A549 (cell line): Measurements from ENCODE around the gene KIFAP3.

Source experiments
- CEBPB ChIP-seq, 2 experiments: fragments of >200 bp in 1 of 2; sonication (Bioruptor Twin) in 1 of 2; formaldehyde crosslinking in 1 of 2; IDR thresholded peaks; 2 replicates each; pipeline ENCODE4 v1.6.1; 2012 to 2016
- KDM1A ChIP-seq: fragments of 200-600 bp; sonication (generic); IDR thresholded peaks from 2 replicates; pipeline ENCODE4 v1.6.1; 2016; ENCODE audit warnings: low read depth, mild to moderate bottlenecking
- MAZ ChIP-seq: fragments of 150-350 bp; IDR thresholded peaks from 2 replicates; pipeline ENCODE4 v1.6.1; 2014; ENCODE audit warnings: antibody characterized with exemption, low read depth, low read length, borderline replicate concordance
- POLR2A ChIP-seq: IDR thresholded peaks from 2 replicates; pipeline ENCODE4 v1.6.1; 2012; ENCODE audit warnings: mild to moderate bottlenecking, low read length
- RCOR1 ChIP-seq: fragments of 150-350 bp; IDR thresholded peaks from 2 replicates; pipeline ENCODE4 v1.6.1; 2014; ENCODE audit warnings: antibody characterized with exemption, low read length, low read depth
- ZC3H11A ChIP-seq: fragments of 450-650 bp; IDR thresholded peaks from 2 replicates; pipeline ENCODE4 v1.6.1; 2014; ENCODE audit warnings: antibody characterized with exemption, mild to moderate bottlenecking
- TF ChIP-seq, protein P1 (sequence below): fragments of >200 bp; sonication (Bioruptor Twin); formaldehyde crosslinking; IDR thresholded peaks from 3 replicates; pipeline ENCODE4 v1.5.1; 2016
- TF ChIP-seq, protein P2 (sequence below): IDR thresholded peaks from 2 replicates; pipeline ENCODE4 v1.6.1; 2012
- TF ChIP-seq, protein P3 (sequence below): fragments of 250-450 bp; sonication (Bioruptor Pico); IDR thresholded peaks from 2 replicates; pipeline ENCODE4 v1.5.0; 2021; ENCODE audit warnings: mild to moderate bottlenecking, moderate library complexity, borderline replicate concordance

DNA sequence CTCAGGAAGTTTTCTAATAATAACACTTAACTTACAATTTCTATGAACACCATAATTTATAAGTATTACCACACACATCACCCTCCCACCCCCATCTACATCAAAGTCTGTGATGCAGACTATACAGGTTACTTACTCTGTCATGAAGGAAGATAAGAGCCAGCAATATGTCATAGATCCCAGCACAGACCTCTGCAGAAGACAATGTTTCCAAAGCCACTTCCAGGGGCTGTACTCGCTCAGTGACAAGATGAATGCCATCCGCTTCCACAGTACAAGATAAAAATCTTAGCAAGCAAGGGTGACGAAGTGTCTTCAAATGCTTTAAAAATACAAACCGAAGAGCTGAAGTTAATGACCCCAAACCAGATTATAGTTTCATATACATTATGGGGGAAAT, 196.0 kb downstream of the KIFAP3 start:
- TF ChIP-seq, protein P1, sequence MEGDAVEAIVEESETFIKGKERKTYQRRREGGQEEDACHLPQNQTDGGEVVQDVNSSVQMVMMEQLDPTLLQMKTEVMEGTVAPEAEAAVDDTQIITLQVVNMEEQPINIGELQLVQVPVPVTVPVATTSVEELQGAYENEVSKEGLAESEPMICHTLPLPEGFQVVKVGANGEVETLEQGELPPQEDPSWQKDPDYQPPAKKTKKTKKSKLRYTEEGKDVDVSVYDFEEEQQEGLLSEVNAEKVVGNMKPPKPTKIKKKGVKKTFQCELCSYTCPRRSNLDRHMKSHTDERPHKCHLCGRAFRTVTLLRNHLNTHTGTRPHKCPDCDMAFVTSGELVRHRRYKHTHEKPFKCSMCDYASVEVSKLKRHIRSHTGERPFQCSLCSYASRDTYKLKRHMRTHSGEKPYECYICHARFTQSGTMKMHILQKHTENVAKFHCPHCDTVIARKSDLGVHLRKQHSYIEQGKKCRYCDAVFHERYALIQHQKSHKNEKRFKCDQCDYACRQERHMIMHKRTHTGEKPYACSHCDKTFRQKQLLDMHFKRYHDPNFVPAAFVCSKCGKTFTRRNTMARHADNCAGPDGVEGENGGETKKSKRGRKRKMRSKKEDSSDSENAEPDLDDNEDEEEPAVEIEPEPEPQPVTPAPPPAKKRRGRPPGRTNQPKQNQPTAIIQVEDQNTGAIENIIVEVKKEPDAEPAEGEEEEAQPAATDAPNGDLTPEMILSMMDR: no peak
- no peak for TF ChIP-seq MAZ
- TF ChIP-seq RCOR1: no peak
- TF ChIP-seq ZC3H11A: no peak
- TF ChIP-seq KDM1A: no peak
- TF ChIP-seq, protein P2, sequence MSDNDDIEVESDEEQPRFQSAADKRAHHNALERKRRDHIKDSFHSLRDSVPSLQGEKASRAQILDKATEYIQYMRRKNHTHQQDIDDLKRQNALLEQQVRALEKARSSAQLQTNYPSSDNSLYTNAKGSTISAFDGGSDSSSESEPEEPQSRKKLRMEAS: no peak
- TF ChIP-seq POLR2A: no peak
- TF ChIP-seq, protein P3, sequence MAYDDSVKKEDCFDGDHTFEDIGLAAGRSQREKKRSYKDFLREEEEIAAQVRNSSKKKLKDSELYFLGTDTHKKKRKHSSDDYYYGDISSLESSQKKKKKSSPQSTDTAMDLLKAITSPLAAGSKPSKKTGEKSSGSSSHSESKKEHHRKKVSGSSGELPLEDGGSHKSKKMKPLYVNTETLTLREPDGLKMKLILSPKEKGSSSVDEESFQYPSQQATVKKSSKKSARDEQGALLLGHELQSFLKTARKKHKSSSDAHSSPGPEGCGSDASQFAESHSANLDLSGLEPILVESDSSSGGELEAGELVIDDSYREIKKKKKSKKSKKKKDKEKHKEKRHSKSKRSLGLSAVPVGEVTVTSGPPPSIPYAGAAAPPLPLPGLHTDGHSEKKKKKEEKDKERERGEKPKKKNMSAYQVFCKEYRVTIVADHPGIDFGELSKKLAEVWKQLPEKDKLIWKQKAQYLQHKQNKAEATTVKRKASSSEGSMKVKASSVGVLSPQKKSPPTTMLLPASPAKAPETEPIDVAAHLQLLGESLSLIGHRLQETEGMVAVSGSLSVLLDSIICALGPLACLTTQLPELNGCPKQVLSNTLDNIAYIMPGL (CRISPR knock-in tag): no peak
- TF ChIP-seq CEBPB (IDR thresholded peaks at IDR 0.05): no peak
